ENCODE data around the gene ADI1.

Gene ADI1

GRCh38 chr2:3519255-3520205 is at the start of gene ADI1:
ADI1 (minus strand) TSS chr2:3519531; CDS start chr2:3519487, 44 bp downstream.
- no peak for TF ChIP-seq CTCF (conservative IDR thresholded peaks at IDR 0.05; ENCODE audit: low read length)
- DNase-seq (ENCODE audit: low read depth) = peak; percentile 70
- peak within 1 kb of the TSS; percentile 88 for H3K4me3 ChIP-seq (ENCODE audit: low read length)

GRCh38 chr2:3566806-3567205 is 47.5 kb upstream of the ADI1 start:
- no peak overlapping the region for H3K4me3 ChIP-seq (ENCODE audit: low read length)
- TF ChIP-seq CTCF (conservative IDR thresholded peaks at IDR 0.05; ENCODE audit: low read length) = no peak
- DNase-seq (ENCODE audit: low read depth) = no peak

- no peak for TF ChIP-seq CTCF (conservative IDR thresholded peaks at IDR 0.05; ENCODE audit: low read length)
- DNase-seq (ENCODE audit: low read depth) = no peak
- no peak overlapping the region for H3K4me3 ChIP-seq (ENCODE audit: low read length)
Observed at GRCh38 chr2:3565117-3565516, 45.8 kb upstream of the ADI1 start.

GRCh38 chr2:3563521-3563976 is 44.2 kb upstream of the ADI1 start:
- no peak for DNase-seq (ENCODE audit: low read depth)

GRCh38 chr2:3558205-3559014 is 39.1 kb upstream of the ADI1 start, which contains the start of gene RNASEH1:
RNASEH1 (minus strand) TSS chr2:3558333; CDS start chr2:3558260, 73 bp downstream.
- peak within 1 kb of the TSS; percentile 88 for H3K4me3 ChIP-seq (ENCODE audit: low read length)
- DNase-seq (ENCODE audit: low read depth) = peak; percentile 99
- TF ChIP-seq CTCF (conservative IDR thresholded peaks at IDR 0.05; ENCODE audit: low read length) = no peak

More at GRCh38 chr2:3563521-3563976, 44.2 kb upstream of the ADI1 start:
- TF ChIP-seq CTCF (conservative IDR thresholded peaks at IDR 0.05; ENCODE audit: low read length) = no peak
- H3K4me3 ChIP-seq (ENCODE audit: low read length) = no peak overlapping the region

- TF ChIP-seq CTCF (conservative IDR thresholded peaks at IDR 0.05; ENCODE audit: low read length) = no peak
- no peak for DNase-seq (ENCODE audit: low read depth)
- peak overlapping the region; percentile 88 for H3K4me3 ChIP-seq (ENCODE audit: low read length)
Observed at GRCh38 chr2:3557639-3558204, 38.4 kb upstream of the ADI1 start.

Data from AG10803 (cell line).